HG03066 (cell line): ENCODE data around the gene SERINC5.
"Not testable (repeated sequence)": the region's sequence is repeated elsewhere in the genome, so short reads cannot be mapped to it uniquely, and the experiment has no call there.

ENCODE experiments used
- ATAC-seq: cut with Tn5 transposase; IDR thresholded peaks from one replicate; pipeline ENCODE4 v1.9.1; 2021; ENCODE audit warnings: low read depth; ENCODE audit not compliant: unreplicated experiment

The SERINC5 gene

GRCh38 chr5:80255811-80256712 lies at the start of gene SERINC5:
Gene SERINC5, minus strand, starts transcription at chr5:80256048. Its CDS starts 126 bp downstream, at chr5:80255922.
- ATAC-seq: peak; percentile 80

GRCh38 chr5:80302636-80303035 lies 46.8 kb upstream of the SERINC5 start:
- no peak for ATAC-seq

GRCh38 chr5:80301342-80301741 lies 45.5 kb upstream of the SERINC5 start:
- ATAC-seq: not testable (repeated sequence)

DNA sequence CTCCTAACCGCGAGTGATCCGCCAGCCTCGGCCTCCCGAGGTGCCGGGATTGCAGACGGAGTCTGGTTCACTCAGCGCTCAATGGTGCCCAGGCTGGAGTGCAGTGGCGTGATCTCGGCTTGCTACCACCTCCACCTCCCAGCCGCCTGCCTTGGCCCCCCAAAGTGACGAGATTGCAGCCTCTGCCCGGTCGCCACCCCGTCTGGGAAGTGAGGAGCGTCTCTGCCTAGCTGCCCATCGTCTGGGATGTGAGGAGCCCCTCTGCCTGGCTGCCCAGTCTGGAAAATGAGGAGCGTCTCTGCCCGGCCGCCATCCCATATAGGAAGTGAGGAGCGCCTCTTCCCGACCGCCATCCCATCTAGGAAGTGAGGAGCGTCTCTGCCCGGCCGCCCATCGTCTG lies 44.9 kb upstream of the SERINC5 start:
- ATAC-seq: not testable (repeated sequence)

GRCh38 chr5:80300125-80300524 lies 44.3 kb upstream of the SERINC5 start:
- no peak for ATAC-seq

DNA sequence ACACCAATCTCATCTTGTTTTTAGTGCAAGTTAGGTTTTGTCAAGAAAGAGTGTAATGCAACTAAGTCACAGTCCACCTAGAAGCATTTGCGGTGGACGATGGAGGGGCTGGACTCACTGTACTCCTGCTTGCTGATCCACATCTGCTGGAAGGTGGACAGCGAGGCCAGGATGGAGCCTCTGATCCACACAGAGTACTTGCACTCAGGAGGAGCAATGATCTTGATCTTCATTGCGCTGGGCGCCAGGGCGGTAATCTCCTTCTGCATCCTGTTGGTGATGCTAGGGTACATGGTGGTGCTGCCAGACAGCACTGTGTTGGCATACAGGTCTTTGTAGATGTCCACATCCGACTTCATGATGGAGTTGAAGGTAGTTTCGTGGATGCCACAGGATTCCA lies 43.8 kb upstream of the SERINC5 start:
- ATAC-seq: no peak

- ATAC-seq: no peak
Measured at GRCh38 chr5:80296121-80296520, 40.3 kb upstream of the SERINC5 start.

- ATAC-seq: no peak
Measured at GRCh38 chr5:80291761-80292160, 35.9 kb upstream of the SERINC5 start.

DNA sequence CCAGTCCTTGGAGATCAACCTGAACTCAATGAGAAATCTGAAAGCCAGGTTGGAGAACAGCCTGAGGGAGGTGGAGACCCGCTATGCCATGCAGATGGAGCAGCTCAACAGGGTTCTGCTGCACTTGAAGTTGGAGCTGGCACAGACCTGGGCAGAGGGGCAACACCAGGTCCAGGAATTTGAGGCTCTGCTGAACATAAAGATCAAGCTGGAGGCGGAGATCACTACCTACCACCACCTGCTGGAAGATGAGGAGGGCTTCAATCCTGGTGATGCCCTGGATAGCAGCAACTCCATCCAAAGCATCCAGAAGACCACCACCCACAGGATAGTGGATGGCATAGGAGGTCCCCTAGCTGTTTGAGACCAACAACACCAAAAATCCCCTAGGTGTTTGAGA lies 33.5 kb upstream of the SERINC5 start:
- ATAC-seq: no peak

- ATAC-seq: no peak
Measured at GRCh38 chr5:80288177-80288576, 32.3 kb upstream of the SERINC5 start.

- ATAC-seq: no peak
Measured at GRCh38 chr5:80284720-80285119, 28.9 kb upstream of the SERINC5 start.

GRCh38 chr5:80283360-80283759 lies 27.5 kb upstream of the SERINC5 start:
- no peak for ATAC-seq

GRCh38 chr5:80282054-80282453 lies 26.2 kb upstream of the SERINC5 start:
- ATAC-seq: no peak

DNA sequence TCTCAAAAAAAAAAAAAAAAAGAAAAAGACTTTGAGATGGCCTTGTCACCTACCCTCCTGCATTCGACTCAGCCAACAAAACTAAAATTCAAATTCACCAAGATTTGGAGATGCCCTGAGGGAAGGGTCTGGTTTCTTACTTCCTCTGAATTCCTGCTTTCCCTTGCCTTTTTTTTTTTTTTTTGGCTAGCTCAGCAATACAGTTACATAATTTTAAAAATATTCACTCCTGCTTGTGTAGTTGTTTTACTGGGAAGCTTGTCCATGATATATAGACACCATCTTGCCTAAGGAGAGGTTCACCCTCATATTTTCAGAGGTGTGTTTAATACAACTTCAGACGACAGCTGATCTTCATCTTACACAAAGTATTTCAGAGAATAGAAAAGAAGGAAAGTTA lies 21.3 kb upstream of the SERINC5 start:
- no peak for ATAC-seq

GRCh38 chr5:80276186-80276585 lies 20.3 kb upstream of the SERINC5 start:
- no peak for ATAC-seq

- ATAC-seq: no peak
Measured at GRCh38 chr5:80275347-80275746, 19.5 kb upstream of the SERINC5 start.

GRCh38 chr5:80270543-80270942 lies 14.7 kb upstream of the SERINC5 start:
- not testable (repeated sequence) for ATAC-seq

- ATAC-seq: no peak
Measured at GRCh38 chr5:80269991-80270438, 14.2 kb upstream of the SERINC5 start.

DNA sequence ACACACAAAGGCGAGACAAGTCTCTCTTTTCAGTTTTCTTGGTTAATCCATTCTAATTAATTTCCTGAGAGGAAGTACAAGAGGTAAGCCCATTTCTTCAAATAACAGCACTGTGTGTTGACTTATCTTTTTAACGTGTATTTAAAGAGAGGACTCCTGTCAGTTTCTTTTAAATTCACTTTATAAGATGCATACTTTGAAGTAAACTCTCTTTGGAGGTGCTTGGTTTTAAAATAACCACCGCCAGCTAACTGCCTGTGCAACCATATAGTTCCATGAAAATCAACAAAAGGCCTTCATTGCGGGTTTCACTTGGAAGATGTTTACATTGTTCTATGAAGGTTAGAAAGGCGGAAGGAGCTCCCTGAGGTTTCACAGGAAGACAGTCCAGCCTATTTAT lies 13.1 kb upstream of the SERINC5 start:
- ATAC-seq: no peak

GRCh38 chr5:80266566-80266965 lies 10.7 kb upstream of the SERINC5 start:
- no peak for ATAC-seq

DNA sequence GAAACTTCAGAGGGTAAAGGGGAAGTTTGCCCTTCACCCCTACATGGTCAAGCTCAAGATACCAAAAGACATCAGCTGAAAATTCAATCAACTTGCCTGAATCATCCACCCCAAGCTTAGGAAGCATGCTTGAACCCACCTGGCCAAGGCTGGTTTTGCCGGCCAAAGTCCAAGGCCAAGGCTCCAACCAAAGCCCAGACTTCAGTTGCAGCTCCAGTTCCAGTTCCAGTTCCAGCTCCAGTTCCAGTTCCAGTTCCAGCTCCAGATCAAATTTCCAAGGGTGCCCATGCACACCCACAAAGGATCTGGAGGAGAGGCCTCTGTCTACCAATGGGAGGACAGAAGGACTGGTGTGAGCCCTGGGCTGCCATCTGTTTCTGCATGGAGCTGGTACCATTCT lies 4.6 kb upstream of the SERINC5 start:
- ATAC-seq: no peak

GRCh38 chr5:80259511-80260203 lies 3.8 kb upstream of the SERINC5 start:
- no peak for ATAC-seq
